CD14-positive monocyte (primary cell): Measurements from ENCODE around the gene TTC33. TPM values are rescaled to one million over a fixed set of nuclear protein-coding genes. Genes with fewer than 3 reads are reported as not detected.

Source experiments
- DNase-seq, 3 donors: peaks; one replicate each; pipeline ENCODE4 v3.0.0-alpha.2; 2011 to 2022
- H2AFZ ChIP-seq: 2 replicates; pipeline ENCODE4 v1.6.0; 2012; ENCODE audit warnings: mild to moderate bottlenecking, low read depth, low read length, inconsistent platforms; ENCODE audit not compliant: insufficient read depth, poor library complexity, severe bottlenecking
- H3K27ac ChIP-seq, 2 donors: 1 replicate in 1 of 2; 2 replicates in 1 of 2; pipeline ENCODE4 v1.5.1; 2012 to 2013; ENCODE audit warnings: low read length in 2 of 2, control low read depth in 1 of 2, inconsistent platforms in 1 of 2, low read depth in 1 of 2, mild to moderate bottlenecking in 1 of 2
- H3K27me3 ChIP-seq, 2 donors: one replicate each; pipeline versions ENCODE4 v1.6.0 to v1.6.1; 2011 to 2013; ENCODE audit warnings: low read length in 2 of 2; ENCODE audit not compliant: control insufficient read depth in 2 of 2, insufficient read depth in 2 of 2
- H3K36me3 ChIP-seq, 2 donors: replicated peaks in 1 of 2; 1 replicate in 1 of 2; 2 replicates in 1 of 2; pipeline versions ENCODE4 v1.5.1 to v1.6.1; 2012 to 2013; ENCODE audit warnings: low read length in 2 of 2, control low read depth in 1 of 2, inconsistent platforms in 1 of 2, mild to moderate bottlenecking in 1 of 2; ENCODE audit not compliant: insufficient read depth in 2 of 2, control insufficient read depth in 1 of 2
- H3K4me1 ChIP-seq, 2 donors: 1 replicate in 1 of 2; 2 replicates in 1 of 2; pipeline versions ENCODE4 v1.5.1 to v1.6.1; 2012 to 2013; ENCODE audit warnings: low read length in 2 of 2, control low read depth in 1 of 2, inconsistent platforms in 1 of 2, mild to moderate bottlenecking in 1 of 2, moderate library complexity in 1 of 2; ENCODE audit not compliant: insufficient read depth in 2 of 2, control insufficient read depth in 1 of 2
- H3K4me2 ChIP-seq: replicated peaks from 2 replicates; pipeline ENCODE3; 2012; ENCODE audit warnings: low read length, moderate library complexity, mild to moderate bottlenecking; ENCODE audit not compliant: poor library complexity, severe bottlenecking; ENCODE audit errors: extremely low read depth
- H3K4me3 ChIP-seq, 3 experiments: fragments of 200-600 bp in 1 of 3; sonication (generic) in 1 of 3; replicated peaks in 1 of 3; 1 replicate in 2 of 3; 2 replicates in 1 of 3; pipeline ENCODE4 v1.5.1; 2011 to 2013; ENCODE audit warnings: low read length in 3 of 3, mild to moderate bottlenecking in 3 of 3, control low read depth in 2 of 3, low read depth in 2 of 3, inconsistent platforms in 1 of 3, moderate library complexity in 1 of 3
- H3K79me2 ChIP-seq: 2 replicates; pipeline ENCODE4 v1.6.0; 2012; ENCODE audit warnings: mild to moderate bottlenecking, control low read depth, inconsistent platforms, low read length, moderate library complexity; ENCODE audit not compliant: insufficient read depth
- H3K9ac ChIP-seq: 2 replicates; pipeline ENCODE4 v1.6.0; 2017; ENCODE audit warnings: low read length, mild to moderate bottlenecking; ENCODE audit not compliant: insufficient read depth, poor library complexity, severe bottlenecking
- H3K9me3 ChIP-seq, 2 donors: replicated peaks in 1 of 2; 1 replicate in 1 of 2; 2 replicates in 1 of 2; pipeline versions ENCODE4 v1.5.1 to v1.6.1; 2012 to 2013; ENCODE audit warnings: low read length in 2 of 2, control low read depth in 1 of 2; ENCODE audit not compliant: control insufficient read depth in 1 of 2, insufficient read depth in 1 of 2
- H4K20me1 ChIP-seq: 2 replicates; pipeline ENCODE4 v1.6.0; 2012; ENCODE audit warnings: mild to moderate bottlenecking, low read length, control low read depth, moderate library complexity; ENCODE audit not compliant: insufficient read depth
- H3K27ac Mint-ChIP-seq, 7 donors: one replicate each; pipeline ENCODE4 v1.8.0; 2020; ENCODE audit warnings: mild to moderate bottlenecking in 7 of 7, mixed read lengths in 7 of 7, moderate library complexity in 6 of 7, inconsistent platforms in 2 of 7
- H3K27me3 Mint-ChIP-seq, 3 donors: one replicate each; pipeline ENCODE4 v1.8.0; 2021 to 2022; ENCODE audit warnings: low read depth in 3 of 3, mild to moderate bottlenecking in 3 of 3, mixed read lengths in 3 of 3, moderate library complexity in 3 of 3, inconsistent platforms in 1 of 3
- H3K36me3 Mint-ChIP-seq, 2 donors: one replicate each; pipeline ENCODE4 v1.8.0; 2020; ENCODE audit warnings: mixed read lengths in 2 of 2, inconsistent platforms in 1 of 2, mild to moderate bottlenecking in 1 of 2
- H3K4me1 Mint-ChIP-seq: one replicate; pipeline ENCODE4 v1.8.0; 2020; ENCODE audit warnings: mild to moderate bottlenecking, mixed read lengths
- H3K4me3 Mint-ChIP-seq, 2 donors: one replicate each; pipeline ENCODE4 v1.8.0; 2020; ENCODE audit warnings: mild to moderate bottlenecking in 2 of 2, mixed read lengths in 2 of 2, moderate library complexity in 1 of 2
- H3K9me3 Mint-ChIP-seq, 7 donors: one replicate each; pipeline ENCODE4 v1.8.0; 2020 to 2022; ENCODE audit warnings: mixed read lengths in 7 of 7, mild to moderate bottlenecking in 6 of 7, moderate library complexity in 6 of 7, inconsistent platforms in 2 of 7
- WGBS: methylation state at CpG from one replicate; pipeline ENCODE4 v1.1.5; 2013; ENCODE audit warnings: missing lambda C conversion rate; ENCODE audit not compliant: insufficient coverage; 5-methylcytosine and 5-hydroxymethylcytosine counted together
- intact Hi-C, 2 donors: fragments of 100-400 bp; cut with micrococcal nuclease; formaldehyde crosslinking; loops; one replicate each; pipeline versions ENCODE4 v1.15.0 to v1.15.1; 2023
- polyA plus RNA-seq, 3 donors: library from polyadenylated mRNA; depleted of rRNA in 1 of 3; unstranded in 2 of 3; stranded (reverse) in 1 of 3; fragments of 300-500 nt in 2 of 3; fragments of >200 nt in 1 of 3; fragmentation: Illumina TruSeq in 2 of 3; gene quantifications; 1 replicate in 2 of 3; 2 replicates in 1 of 3; pipeline ENCODE4 v1.2.3, GENCODE V29; 2012 to 2021
- TF ChIP-seq, protein P1 (sequence below): fragments of 200-600 bp; IDR thresholded peaks from one replicate; pipeline ENCODE4 v1.8.0; 2022; ENCODE audit warnings: antibody characterized with exemption, mild to moderate bottlenecking

The TTC33 gene
- polyA plus RNA-seq, 3 donors, result 1.5 to 11.7 (median 9.4) TPM

DNA sequence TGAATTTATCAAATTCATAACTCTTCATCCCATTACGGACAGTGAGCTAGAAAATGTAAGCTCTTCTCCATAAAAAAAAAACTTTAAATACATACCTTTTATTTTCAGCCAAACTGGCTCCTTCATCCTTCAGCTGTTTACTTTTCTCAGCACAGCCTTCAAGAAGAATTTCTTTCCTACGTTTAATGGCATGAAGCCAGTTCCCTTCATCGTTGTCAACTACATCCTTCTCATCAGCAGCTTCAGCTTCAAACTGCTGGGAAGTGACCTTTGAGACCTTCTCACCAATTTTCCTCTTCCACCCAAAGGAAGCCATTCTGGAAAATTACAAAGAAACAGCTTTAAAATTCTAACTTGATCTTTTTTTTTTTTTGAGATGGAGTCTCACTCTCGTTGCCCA lies 9.1 kb downstream of the TTC33 start:
- H3K4me1 Mint-ChIP-seq, result peaks cover 5% of the 10 kb centered on the region
- WGBS, result 63% methylated on average over 4 of the region's 4 CpGs
- Histone ChIP-seq H4K20me1 (peaks cover 35% of the 10 kb centered on the region), H3K9me3 (no peaks in the 10 kb centered on the region), H3K4me2 (no peak overlapping the region), H3K79me2 (peaks cover 25% of the 10 kb centered on the region), H3K4me3 (no peak overlapping the region), H3K27me3 (no peaks in the 10 kb centered on the region), H3K36me3 (peaks cover 6 to 32% of the 10 kb centered on the region in 2 donors), H3K4me1 (no peaks in the 10 kb centered on the region), H3K9ac (no peak overlapping the region), H3K27ac (no peak overlapping the region), H2AFZ (no peak overlapping the region)
- no peak for DNase-seq
- peaks cover 0 to 1% (median 0%) of the 10 kb centered on the region in 3 donors for H3K27me3 Mint-ChIP-seq
- no peak overlapping the region for H3K4me3 Mint-ChIP-seq
- peaks cover 34 to 35% of the 10 kb centered on the region in 2 donors for H3K36me3 Mint-ChIP-seq
- H3K27ac Mint-ChIP-seq, result peak overlapping the region in 1 of 7 donors; percentile 63
- H3K9me3 Mint-ChIP-seq, result peaks cover 0 to 1% (median 0%) of the 10 kb centered on the region in 7 donors
- intact Hi-C loops, result no loop called here
- TF ChIP-seq, protein P1, sequence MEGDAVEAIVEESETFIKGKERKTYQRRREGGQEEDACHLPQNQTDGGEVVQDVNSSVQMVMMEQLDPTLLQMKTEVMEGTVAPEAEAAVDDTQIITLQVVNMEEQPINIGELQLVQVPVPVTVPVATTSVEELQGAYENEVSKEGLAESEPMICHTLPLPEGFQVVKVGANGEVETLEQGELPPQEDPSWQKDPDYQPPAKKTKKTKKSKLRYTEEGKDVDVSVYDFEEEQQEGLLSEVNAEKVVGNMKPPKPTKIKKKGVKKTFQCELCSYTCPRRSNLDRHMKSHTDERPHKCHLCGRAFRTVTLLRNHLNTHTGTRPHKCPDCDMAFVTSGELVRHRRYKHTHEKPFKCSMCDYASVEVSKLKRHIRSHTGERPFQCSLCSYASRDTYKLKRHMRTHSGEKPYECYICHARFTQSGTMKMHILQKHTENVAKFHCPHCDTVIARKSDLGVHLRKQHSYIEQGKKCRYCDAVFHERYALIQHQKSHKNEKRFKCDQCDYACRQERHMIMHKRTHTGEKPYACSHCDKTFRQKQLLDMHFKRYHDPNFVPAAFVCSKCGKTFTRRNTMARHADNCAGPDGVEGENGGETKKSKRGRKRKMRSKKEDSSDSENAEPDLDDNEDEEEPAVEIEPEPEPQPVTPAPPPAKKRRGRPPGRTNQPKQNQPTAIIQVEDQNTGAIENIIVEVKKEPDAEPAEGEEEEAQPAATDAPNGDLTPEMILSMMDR, result no peak

DNA sequence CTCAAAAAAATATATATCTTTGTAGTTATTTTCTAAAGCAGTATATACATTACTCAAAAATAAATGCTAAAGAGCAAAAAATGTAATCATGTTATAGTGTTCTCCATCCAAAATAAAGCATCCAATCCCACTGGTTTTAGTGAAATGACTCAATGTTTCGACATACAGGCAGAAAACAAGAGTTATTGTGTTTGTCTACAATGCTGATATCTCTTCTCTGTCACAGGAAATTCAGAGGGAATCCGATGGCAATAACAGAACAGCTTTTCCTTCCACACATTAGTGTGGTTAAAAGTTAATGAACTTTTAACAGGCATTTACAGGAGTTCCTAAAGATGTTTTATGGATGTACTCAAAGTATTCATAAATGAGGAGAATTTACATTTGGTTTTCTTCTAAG lies 12.0 kb downstream of the TTC33 start:
- Mint-ChIP-seq H3K9me3 (peaks cover 0 to 9% (median 2%) of the 10 kb centered on the region in 7 donors), H3K27ac (no peak overlapping the region), H3K4me1 (peaks cover 5% of the 10 kb centered on the region), H3K27me3 (no peaks in the 10 kb centered on the region), H3K4me3 (no peak overlapping the region), H3K36me3 (peaks cover 44 to 47% of the 10 kb centered on the region in 2 donors)
- Histone ChIP-seq H3K4me2 (no peak overlapping the region), H3K9ac (no peak overlapping the region), H3K4me3 (no peak overlapping the region), H3K79me2 (peaks cover 10% of the 10 kb centered on the region), H3K36me3 (peaks cover 18 to 55% of the 10 kb centered on the region in 2 donors), H3K9me3 (peaks cover 0 to 13% of the 10 kb centered on the region in 2 donors), H3K27me3 (no peaks in the 10 kb centered on the region), H3K4me1 (no peaks in the 10 kb centered on the region), H4K20me1 (peaks cover 25% of the 10 kb centered on the region), H3K27ac (no peak overlapping the region), H2AFZ (no peak overlapping the region)
- WGBS, result no CpG with 5 or more reads among the region's 2 CpGs
- TF ChIP-seq, protein P1, result no peak
- no peak for DNase-seq
- intact Hi-C loops, result no loop called here
